Astrocyte (in vitro differentiated cells and primary cell): ENCODE data around the gene POLR1E. TPM values are rescaled to one million over a fixed set of nuclear protein-coding genes. Genes with fewer than 3 reads are reported as not detected.

Source experiments
- DNase-seq: peaks from one replicate; pipeline ENCODE4 v3.0.0-alpha.2; 2010; ENCODE audit warnings: low read depth
- FAIRE-seq: peaks from 2 replicates; lab custom pipeline; 2011; peaks lifted over from hg19 to GRCh38; lab: Jason Lieb, UNC
- H2AFZ ChIP-seq: 2 replicates; pipeline ENCODE4 v1.6.0; 2012; ENCODE audit warnings: low read depth, low read length, inconsistent platforms
- H3K27ac ChIP-seq: 2 replicates; pipeline ENCODE4 v1.5.1; 2011; ENCODE audit warnings: low read depth, low read length, inconsistent platforms
- H3K27me3 ChIP-seq: 2 replicates; pipeline ENCODE4 v1.6.0; 2011; ENCODE audit warnings: low read length, inconsistent platforms; ENCODE audit not compliant: insufficient read depth
- H3K36me3 ChIP-seq: 2 replicates; pipeline ENCODE4 v1.5.1; 2011; ENCODE audit warnings: low read length, inconsistent platforms; ENCODE audit not compliant: insufficient read depth
- H3K4me1 ChIP-seq: 2 replicates; pipeline ENCODE4 v1.5.1; 2011; ENCODE audit warnings: low read length, inconsistent platforms; ENCODE audit not compliant: insufficient read depth
- H3K4me2 ChIP-seq: 2 replicates; pipeline ENCODE4 v1.6.0; 2012; ENCODE audit warnings: low read length, inconsistent platforms
- H3K4me3 ChIP-seq: 2 replicates; pipeline ENCODE4 v1.5.1; 2011; ENCODE audit warnings: low read depth, mild to moderate bottlenecking, low read length, inconsistent platforms; ENCODE audit not compliant: insufficient read depth
- H3K79me2 ChIP-seq: 2 replicates; pipeline ENCODE4 v1.6.0; 2012; ENCODE audit warnings: mild to moderate bottlenecking, low read length, inconsistent platforms; ENCODE audit not compliant: insufficient read depth
- H3K9ac ChIP-seq: 2 replicates; pipeline ENCODE4 v1.6.0; 2012; ENCODE audit warnings: mild to moderate bottlenecking, low read length, inconsistent platforms
- H3K9me3 ChIP-seq: 2 replicates; pipeline ENCODE4 v1.5.1; 2012; ENCODE audit warnings: low read depth, mild to moderate bottlenecking, low read length, inconsistent platforms; ENCODE audit not compliant: insufficient read depth
- H4K20me1 ChIP-seq: 2 replicates; pipeline ENCODE4 v1.6.0; 2012; ENCODE audit warnings: low read length, inconsistent platforms; ENCODE audit not compliant: insufficient read depth
- H3K27ac Mint-ChIP-seq: one replicate; pipeline ENCODE4 v1.8.0; 2021; ENCODE audit warnings: mild to moderate bottlenecking, mixed read lengths; ENCODE audit not compliant: unreplicated experiment
- H3K27me3 Mint-ChIP-seq: one replicate; pipeline ENCODE4 v1.8.0; 2021; ENCODE audit warnings: low read depth, mixed read lengths; ENCODE audit not compliant: unreplicated experiment
- H3K36me3 Mint-ChIP-seq: one replicate; pipeline ENCODE4 v1.8.0; 2021; ENCODE audit warnings: low read depth, mixed read lengths; ENCODE audit not compliant: unreplicated experiment
- H3K4me1 Mint-ChIP-seq: one replicate; pipeline ENCODE4 v1.8.0; 2021; ENCODE audit warnings: low read depth, mixed read lengths; ENCODE audit not compliant: unreplicated experiment
- H3K4me3 Mint-ChIP-seq: one replicate; pipeline ENCODE4 v1.8.0; 2021; ENCODE audit warnings: mild to moderate bottlenecking, moderate library complexity, mixed read lengths; ENCODE audit not compliant: unreplicated experiment
- H3K9me3 Mint-ChIP-seq: one replicate; pipeline ENCODE4 v1.8.0; 2021; ENCODE audit warnings: mild to moderate bottlenecking, mixed read lengths; ENCODE audit not compliant: unreplicated experiment
- CTCF ChIP-seq: IDR thresholded peaks from 2 replicates; pipeline ENCODE4 v1.5.1; 2011; ENCODE audit warnings: low read depth, mild to moderate bottlenecking, inconsistent platforms, low read length, moderate library complexity; ENCODE audit not compliant: insufficient read depth
- EZH2 ChIP-seq: IDR thresholded peaks from 2 replicates; pipeline ENCODE4 v1.6.1; 2012; ENCODE audit warnings: mild to moderate bottlenecking, low read length, inconsistent platforms; ENCODE audit not compliant: insufficient read depth
- total RNA-seq: library from RNA; stranded (reverse); gene quantifications from 2 replicates; pipeline ENCODE4 v1.2.1, GENCODE V29; 2021

Gene POLR1E
- total RNA-seq, 1 donor from 2014 or later = 23.2 TPM

- peaks cover 72% of the 10 kb centered on the region for H3K36me3 ChIP-seq
- Mint-ChIP-seq H3K4me3 (no peak overlapping the region), H3K27me3 (no peaks in the 10 kb centered on the region), H3K9me3 (peaks cover 2% of the 10 kb centered on the region), H3K4me1 (no peaks in the 10 kb centered on the region), H3K36me3 (peaks cover 19% of the 10 kb centered on the region), H3K27ac (no peak overlapping the region)
- H3K27ac ChIP-seq = no peak overlapping the region
- TF ChIP-seq CTCF = no peak
- no peak for TF ChIP-seq EZH2
- no peak overlapping the region for H3K9ac ChIP-seq
- H3K79me2 ChIP-seq = peaks cover 36% of the 10 kb centered on the region
- no peak overlapping the region for H2AFZ ChIP-seq
- H3K27me3 ChIP-seq = no peaks in the 10 kb centered on the region
- H3K4me1 ChIP-seq = no peaks in the 10 kb centered on the region
- no peak overlapping the region for H3K4me3 ChIP-seq
- H3K4me2 ChIP-seq = no peak overlapping the region
- H3K9me3 ChIP-seq = no peaks in the 10 kb centered on the region
- peaks cover 27% of the 10 kb centered on the region for H4K20me1 ChIP-seq
- DNase-seq (no peak), FAIRE-seq (no peak)
Measured at GRCh38 chr9:37496020-37496419, 10.3 kb downstream of the POLR1E start.

GRCh38 chr9:37497320-37497719 lies 11.6 kb downstream of the POLR1E start:
- Mint-ChIP-seq H3K9me3 (peaks cover 2% of the 10 kb centered on the region), H3K27ac (no peak overlapping the region), H3K4me3 (no peak overlapping the region), H3K27me3 (no peaks in the 10 kb centered on the region), H3K36me3 (peaks cover 27% of the 10 kb centered on the region), H3K4me1 (no peaks in the 10 kb centered on the region)
- Histone ChIP-seq H3K79me2 (peaks cover 34% of the 10 kb centered on the region), H3K27me3 (no peaks in the 10 kb centered on the region), H3K4me1 (no peaks in the 10 kb centered on the region), H3K9ac (no peak overlapping the region), H3K4me2 (no peak overlapping the region), H3K36me3 (peaks cover 75% of the 10 kb centered on the region), H3K27ac (no peak overlapping the region), H4K20me1 (peaks cover 37% of the 10 kb centered on the region), H3K9me3 (no peaks in the 10 kb centered on the region), H3K4me3 (no peak overlapping the region), H2AFZ (no peak overlapping the region)
- FAIRE-seq (no peak), DNase-seq (no peak)
- TF ChIP-seq CTCF (no peak), EZH2 (no peak)

GRCh38 chr9:37498457-37498856 lies 12.7 kb downstream of the POLR1E start:
- H3K27ac ChIP-seq = no peak overlapping the region
- H3K4me1 ChIP-seq = peaks cover under 1% of the 10 kb centered on the region
- no peak overlapping the region for H3K4me3 ChIP-seq
- Mint-ChIP-seq H3K4me1 (no peaks in the 10 kb centered on the region), H3K27me3 (no peaks in the 10 kb centered on the region), H3K9me3 (peaks cover 2% of the 10 kb centered on the region), H3K4me3 (no peak overlapping the region), H3K27ac (no peak overlapping the region), H3K36me3 (peaks cover 29% of the 10 kb centered on the region)
- DNase-seq = no peak
- H3K9me3 ChIP-seq = no peaks in the 10 kb centered on the region
- peaks cover 45% of the 10 kb centered on the region for H4K20me1 ChIP-seq
- H3K36me3 ChIP-seq = peaks cover 74% of the 10 kb centered on the region
- no peaks in the 10 kb centered on the region for H3K27me3 ChIP-seq
- no peak overlapping the region for H2AFZ ChIP-seq
- peaks cover 31% of the 10 kb centered on the region for H3K79me2 ChIP-seq
- TF ChIP-seq EZH2 (no peak), CTCF (no peak)
- no peak overlapping the region for H3K9ac ChIP-seq
- FAIRE-seq = no peak
- H3K4me2 ChIP-seq = no peak overlapping the region
